ENCODE results near the gene CHAD. TPM values are rescaled to one million over a fixed set of nuclear protein-coding genes. Genes with fewer than 3 reads are reported as not detected.
"Not testable (repeated sequence)": the region's sequence is repeated elsewhere in the genome, so short reads cannot be mapped to it uniquely, and the experiment has no call there.

Gene CHAD
- total RNA-seq, 1 experiment from 2014 or later: not detected

DNA sequence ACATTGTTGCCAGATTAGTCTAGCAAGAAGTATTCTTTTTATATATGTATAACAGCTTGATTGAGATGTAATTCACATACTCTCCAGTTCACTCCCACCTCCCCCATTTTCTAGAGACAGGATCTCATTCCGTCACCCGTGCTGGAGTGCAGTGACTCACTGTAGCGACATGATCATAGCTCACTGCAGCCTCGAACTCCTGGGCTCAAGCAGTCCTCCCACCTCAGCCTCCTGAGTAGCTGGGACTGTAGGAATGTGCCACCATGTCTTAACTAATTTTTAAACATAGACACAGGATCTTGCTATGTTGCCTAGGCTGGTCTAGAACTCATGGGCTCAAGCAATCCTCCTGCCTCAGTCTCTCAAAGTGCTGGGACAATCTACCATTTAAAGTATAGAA is 6.7 kb upstream of the CHAD start:
- DNase-seq (ENCODE audit: low read depth): no peak

DNA sequence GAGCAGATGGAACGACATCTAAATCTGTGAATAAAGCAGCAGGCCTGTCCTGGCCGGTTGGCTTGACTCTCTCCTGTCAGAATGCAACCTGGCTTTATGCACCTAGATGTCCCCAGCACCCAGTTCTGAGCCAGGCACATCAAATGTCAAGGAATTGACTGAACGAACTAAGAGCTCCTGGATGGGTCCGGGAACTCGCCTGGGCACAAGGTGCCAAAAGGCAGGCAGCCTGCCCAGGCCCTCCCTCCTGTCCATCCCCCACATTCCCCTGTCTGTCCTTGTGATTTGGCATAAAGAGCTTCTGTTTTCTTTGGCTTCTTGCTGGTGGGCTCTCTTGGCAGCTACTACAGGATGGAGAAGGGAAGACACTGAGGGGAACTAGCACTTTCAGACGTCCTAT is 5.8 kb upstream of the CHAD start:
- DNase-seq (ENCODE audit: low read depth): no peak

DNA sequence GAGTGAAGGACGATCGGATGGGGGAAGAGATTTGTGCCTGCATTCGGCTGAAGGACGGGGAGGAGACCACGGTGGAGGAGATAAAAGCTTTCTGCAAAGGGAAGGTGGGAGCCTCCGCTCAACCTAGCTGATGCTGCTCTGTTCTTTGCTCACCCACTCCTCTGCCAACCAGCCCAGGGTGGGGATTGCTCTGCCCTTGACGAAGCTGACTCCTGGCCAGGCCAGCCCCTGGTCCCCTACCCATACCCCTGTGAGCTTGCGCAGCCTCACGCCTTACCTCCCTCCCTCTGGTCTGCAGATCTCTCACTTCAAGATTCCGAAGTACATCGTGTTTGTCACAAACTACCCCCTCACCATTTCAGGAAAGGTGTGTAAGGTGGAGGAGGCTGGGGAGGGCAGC is 5.2 kb upstream of the CHAD start:
- no peak for DNase-seq (ENCODE audit: low read depth)

DNA sequence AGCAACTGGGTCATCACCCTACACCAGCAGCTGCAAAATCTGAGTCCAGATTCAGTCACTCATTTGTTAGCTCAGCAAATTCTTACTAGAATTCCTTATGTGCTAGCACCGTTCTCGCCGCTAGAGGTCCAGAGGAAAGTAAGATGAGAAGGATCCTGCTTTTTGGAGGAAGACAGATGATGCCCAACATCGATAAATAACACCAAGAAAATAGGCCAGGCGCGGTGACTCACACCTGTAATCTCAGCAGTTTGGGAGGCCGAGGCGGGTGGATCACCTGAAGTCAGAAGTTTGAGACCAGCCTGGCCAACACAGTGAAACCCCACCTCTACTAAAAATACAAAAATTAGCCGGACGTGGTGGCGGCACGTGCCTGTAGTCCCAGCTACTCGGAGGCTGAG is 4.1 kb upstream of the CHAD start:
- not testable (repeated sequence) for DNase-seq (ENCODE audit: low read depth)

DNA sequence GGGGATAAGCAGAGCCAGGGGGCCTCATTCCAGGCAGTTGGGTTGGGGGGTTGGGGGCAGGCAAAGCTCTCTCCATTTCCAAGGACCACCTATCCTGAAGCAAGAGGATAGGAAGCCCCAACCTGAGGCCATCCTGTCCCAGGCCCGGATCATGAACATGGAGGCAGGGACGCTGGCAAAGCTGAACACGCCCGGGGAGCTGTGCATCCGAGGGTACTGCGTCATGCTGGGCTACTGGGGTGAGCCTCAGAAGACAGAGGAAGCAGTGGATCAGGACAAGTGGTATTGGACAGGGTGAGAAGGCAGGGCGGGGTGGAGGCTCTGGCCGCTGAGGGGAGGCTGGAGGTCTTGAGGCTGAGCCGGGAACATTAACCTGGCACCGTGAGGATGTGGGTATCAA is 3.6 kb upstream of the CHAD start:
- DNase-seq (ENCODE audit: low read depth): no peak

DNA sequence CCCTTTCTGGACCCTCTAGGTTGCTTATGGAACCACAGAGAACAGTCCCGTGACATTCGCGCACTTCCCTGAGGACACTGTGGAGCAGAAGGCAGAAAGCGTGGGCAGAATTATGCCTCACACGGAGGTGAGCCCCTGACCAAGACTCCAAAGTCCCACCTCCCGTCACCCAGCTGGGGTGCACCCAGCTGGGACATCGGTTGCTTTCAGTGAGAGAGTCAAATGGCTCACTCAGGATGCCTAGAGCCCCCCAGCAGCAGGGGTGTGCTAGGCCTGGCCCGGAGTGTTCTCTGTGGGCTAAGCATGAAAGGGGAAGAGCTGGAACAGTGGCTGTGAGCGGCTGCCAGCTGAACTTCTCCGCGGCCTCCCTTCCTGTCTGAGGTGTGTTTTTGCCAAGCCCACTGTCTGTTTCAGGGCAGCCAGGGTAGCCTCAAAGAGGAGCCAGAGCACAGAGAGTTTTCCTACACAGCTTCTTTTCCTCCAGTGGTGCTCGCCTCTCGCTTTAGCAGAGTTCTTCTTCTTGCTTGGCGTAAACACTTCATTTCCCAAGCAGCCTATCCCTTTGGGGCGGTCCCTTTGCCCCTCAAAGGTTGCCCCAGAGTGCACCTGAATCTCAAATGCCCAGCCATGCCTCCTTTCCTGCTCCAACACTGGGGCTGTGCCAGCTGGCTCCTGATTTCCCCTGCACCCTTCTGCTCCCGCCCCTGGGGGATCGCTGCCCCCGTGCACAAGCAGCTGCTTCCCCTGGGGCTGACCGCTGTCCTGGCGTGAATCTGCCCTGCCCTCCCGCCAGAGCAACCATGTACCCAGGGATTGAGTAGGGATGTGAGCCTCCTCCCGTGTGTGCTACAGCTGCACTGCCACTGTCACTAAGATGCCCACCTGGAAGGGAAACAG is 2.6 kb upstream of the CHAD start:
- DNase-seq (ENCODE audit: low read depth): no peak

DNA sequence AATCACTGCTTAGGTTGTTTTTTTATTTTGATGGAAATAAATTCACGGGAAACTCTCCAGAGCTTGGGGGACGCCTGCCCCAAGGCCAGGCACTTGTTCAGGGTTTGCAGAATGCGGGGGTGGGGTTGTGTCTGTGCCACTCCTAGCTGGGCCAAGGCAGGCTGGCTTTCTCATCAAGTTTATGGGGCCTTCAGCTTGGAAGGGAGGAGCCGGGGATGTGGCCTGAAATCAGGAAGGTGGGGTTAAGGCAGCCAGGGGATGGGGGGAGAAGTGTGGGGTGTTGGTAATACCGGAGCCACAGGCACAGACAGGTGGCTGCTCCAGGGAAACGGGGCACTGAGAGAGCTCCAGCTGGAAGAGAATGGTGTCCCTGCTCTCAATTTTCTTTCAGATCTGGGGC is 1.7 kb upstream of the CHAD start:
- no peak for DNase-seq (ENCODE audit: low read depth)

DNA sequence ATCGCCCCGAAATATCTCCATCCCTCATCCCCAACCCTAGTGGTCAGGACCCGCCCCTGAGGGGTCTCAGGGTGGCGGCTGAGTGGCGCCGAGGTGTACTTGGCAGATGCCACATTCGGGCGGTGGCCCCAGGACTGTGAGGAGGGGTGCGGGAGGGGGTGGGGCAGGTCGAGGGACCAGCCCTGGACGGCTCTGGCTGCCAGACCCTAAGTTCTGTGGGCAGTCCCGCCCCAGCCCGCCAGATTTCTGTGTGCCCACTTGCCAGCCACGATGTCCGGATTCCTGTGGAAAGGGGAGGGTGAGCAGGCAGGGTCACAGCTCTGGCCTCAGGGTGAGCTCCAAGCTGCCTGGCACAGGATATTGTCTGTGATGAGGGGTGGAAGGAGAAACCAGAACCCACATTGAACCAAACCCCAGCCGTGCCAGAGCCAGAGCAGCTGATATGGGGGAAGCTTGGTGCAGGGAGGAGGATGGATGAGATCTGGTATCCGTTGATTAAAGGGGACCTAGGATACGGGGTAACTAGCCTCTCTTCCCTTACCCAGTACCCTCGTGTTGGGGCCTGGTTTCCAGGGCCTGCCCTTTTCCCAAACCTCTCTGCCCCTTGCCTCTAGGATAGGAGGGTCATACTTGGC is 1.1 kb upstream of the CHAD start:
- no peak for DNase-seq (ENCODE audit: low read depth)

DNA sequence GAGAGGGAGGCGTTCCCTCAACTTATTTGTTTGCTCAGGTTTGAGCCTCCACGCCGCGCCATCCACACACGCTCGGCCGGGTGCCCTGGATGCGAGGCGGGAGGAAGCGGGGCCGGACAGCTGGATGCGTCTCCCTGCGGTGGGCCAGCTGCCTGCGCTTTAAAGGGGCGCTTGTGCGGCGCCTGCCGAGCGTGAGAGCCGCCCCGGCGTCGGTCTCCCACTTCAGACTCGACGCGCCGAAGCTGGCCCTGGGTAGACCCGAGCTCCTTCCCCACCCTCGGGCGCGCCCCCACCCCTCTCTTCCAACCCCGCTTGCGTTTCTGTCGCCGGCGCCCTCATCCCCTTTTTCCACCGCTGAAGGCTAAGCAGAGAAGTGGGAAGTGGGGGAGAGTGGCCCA is 527 bp upstream of the CHAD start:
- no peak for DNase-seq (ENCODE audit: low read depth)

DNA sequence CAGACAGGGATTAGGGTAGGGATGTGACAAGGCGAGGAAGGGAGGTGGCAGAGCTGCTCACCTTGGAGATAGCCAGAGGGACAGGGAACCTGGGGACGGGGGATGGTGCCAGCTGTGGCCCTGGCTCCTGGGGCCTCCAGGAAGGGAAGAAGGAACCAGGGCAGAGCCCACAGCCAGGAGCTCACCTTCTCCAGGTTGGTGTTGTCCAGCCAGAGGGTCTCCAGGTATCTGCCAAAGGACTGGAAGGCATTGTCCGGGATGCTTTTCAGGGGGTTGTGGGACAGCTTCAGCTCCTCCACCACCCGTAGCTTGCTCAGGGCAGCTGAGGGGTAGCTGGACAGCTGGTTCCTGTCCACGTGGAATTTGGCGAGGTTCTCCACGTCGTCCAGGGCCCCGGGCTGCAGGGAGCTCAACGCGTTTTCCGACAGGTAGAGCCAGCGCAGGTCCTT is 801 bp downstream of the CHAD start:
- no peak for DNase-seq (ENCODE audit: low read depth)

DNA sequence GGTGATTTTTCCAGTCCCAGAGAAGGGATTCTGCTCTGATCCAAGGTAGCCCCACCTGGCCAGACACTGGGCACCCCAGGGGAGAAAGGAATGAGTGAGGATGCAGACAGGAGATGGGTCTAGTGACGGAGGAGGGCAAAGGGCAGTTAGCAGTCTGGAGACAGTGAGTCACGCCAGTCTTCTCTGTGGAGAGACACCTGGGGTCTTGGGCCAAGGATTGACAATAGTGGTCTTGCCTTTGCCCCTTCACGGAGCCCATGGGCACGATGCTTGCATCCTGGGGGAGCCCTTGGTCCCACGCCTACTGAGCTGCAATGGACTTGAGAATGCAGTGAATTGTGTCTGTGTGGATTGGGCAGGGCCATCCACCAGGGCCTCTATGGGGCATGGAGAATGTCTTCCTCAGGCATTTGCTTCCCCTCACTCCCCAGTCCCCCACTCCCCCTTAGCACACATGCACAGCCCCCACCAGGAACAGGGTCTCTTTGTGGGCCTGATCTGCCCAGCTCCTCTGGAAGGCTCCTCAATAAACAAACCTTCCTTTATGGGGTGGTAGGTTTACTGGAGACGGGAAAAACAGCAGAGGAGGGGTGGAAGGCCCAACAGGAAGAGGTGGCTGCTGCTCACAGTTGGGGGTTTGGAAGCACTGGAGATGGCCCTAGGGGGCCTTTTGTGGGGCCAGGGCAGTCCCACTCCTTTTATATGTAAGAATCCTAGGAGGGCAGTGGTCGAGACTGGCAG is 1.4 kb downstream of the CHAD start:
- no peak for DNase-seq (ENCODE audit: low read depth)

DNA sequence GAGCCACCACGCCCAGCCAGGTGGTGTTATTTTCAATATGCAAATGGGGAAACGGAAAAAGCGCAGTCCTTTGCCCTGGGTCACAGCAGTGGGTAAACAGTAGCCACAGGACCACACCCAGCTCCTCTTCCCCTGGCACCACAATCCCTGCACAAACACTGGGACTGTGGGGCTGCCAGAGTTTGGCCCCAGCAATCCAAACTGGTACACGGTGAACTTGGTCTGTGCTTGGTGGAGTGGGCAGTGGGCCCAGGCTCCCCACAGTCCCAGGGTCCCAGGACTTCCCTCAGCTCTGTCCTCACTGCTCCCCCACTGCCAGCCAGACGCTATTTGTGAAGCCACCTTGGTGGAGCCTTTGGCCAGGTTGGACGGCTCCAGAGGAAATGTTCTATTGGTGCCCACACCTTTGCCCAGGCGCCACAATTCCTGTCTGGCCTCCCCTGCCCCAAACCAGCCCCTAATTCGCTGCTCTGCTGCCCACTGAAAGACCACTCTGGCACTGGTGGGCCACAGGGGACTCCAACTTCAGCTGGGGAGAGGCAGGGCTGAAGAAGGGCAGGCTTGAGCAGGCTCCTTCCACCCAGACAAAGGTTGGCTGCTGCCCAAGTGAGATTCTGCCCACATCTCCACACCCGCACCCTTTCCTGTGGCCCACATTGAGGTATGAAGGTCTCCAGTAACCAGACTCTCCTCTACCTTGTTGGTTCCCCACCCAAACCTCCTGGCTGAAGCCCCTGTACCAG is 2.1 kb downstream of the CHAD start:
- no peak for DNase-seq (ENCODE audit: low read depth)

DNA sequence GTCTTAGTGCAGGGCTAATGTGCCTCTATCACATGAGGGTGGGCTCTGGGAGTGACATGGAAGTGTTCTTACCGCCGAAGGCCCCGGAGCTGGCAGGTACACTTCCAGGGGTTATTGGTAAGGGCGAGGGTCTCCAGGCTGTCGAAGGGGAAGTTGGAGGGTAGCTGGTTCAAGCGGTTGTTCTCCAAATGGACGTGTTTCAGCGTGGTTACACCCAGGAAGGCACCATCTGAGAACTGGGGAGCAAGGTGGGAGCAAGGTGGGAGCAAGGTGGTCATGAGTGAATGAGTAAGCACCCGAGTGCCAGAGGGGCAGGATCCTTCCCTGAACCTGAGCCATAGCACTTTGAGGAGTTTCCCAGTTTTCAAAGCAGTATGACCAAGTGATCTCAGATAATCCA is 3.0 kb downstream of the CHAD start:
- no peak for DNase-seq (ENCODE audit: low read depth)

DNA sequence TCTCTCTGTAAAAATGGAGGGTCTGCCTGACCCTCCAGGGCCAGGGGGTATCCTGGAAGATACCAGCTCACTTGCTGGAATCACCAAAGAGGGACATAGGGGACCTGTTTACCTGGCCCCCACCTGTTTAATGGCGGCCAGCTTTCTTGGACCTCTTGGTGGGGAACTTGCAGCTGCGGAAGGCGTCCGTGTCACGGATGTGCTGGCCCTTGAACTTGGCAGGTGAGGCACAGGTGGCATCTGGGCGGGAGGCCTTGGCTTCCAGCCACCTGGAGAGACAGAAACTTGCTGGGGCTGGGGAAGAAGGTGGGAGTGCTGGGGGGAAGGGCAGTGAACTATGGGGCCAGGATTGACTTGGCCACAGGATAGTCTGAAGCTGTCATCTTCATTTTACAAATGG is 3.5 kb downstream of the CHAD start:
- no peak for DNase-seq (ENCODE audit: low read depth)

DNA sequence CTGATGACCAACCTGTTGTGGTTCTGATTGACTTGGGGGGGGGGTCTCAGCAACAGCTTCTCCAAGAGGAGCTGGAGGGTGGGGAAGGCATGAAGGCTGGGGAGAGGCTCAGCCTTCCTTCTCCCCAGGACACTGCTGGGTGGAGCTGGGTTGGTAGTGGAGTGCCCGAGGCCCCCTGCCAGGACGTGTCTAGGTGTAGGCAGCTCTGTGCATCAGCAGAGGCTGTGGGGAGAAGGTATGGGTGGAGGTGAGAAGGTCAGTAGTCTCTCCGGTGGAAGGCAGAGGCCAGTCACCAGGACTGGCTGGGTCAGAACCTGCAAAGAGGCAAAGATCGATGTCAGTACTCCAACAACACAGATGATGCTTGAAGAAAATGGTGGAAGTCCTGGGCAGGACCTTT is 3.9 kb downstream of the CHAD start:
- DNase-seq (ENCODE audit: low read depth): no peak

DNA sequence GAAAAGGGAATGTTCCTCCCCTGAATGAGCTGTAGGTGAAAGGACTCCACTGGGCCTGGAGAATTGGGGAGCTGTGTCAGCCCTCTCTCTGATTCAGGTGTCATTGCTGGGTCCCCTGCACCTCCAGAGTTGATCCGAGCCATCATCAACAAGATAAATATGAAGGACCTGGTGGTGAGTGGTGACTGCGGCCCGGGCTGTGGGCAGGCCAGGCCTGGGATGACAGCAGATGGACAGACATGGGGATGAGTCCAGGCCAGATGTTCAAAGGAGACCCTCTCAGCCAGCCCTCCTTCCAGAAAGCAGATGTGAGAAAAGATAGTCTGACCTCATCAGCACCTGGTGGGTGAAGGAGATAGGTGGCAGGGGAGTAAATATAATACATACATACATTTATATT is 4.6 kb downstream of the CHAD start:
- no peak for DNase-seq (ENCODE audit: low read depth)

DNA sequence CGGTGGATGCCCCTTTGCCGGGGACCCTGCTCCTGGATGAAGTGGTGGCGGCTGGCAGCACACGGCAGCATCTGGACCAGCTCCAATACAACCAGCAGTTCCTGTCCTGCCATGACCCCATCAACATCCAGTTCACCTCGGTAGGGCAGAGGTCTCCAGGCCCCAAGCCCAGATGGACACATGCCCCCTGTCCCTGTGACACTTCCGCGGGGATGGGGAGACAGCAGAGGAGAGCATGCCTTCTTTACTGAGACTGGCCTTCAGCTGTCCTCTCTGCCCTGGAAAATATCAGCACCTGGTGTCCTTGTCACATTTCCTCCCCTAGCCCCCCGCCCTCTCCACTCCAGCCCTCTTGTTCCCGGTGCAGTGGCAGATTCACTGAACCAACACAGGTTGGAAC is 6.2 kb downstream of the CHAD start:
- DNase-seq (ENCODE audit: low read depth): no peak

DNA sequence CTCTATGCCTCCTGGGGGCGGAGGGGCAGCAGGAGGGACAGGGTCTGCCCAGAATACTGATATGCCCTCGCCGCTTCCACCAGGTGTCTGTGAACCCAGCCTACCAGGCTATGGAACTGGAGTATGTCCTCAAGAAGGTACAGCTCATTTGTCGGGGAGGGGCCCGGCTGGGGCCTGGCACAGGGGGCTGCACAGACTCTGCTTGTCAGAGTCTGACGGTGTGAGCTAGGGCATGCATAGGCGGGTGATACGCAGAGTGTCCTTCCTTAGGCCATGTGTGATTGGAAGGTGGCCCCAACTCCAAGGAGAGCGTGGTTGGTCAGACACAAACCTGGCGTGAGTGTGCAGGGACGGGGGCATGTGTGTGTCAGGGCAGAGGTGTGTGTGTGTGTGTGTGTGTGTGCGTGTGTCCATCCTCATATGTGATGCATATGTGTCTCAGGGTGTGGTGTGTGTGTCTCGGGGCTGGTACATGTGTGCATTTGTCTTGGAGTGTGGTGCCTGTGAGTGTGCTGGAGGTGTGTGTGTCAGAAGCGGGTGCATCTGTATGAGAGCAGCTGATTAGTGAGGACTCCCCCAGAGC is 7.0 kb downstream of the CHAD start:
- no peak for DNase-seq (ENCODE audit: low read depth)

DNA sequence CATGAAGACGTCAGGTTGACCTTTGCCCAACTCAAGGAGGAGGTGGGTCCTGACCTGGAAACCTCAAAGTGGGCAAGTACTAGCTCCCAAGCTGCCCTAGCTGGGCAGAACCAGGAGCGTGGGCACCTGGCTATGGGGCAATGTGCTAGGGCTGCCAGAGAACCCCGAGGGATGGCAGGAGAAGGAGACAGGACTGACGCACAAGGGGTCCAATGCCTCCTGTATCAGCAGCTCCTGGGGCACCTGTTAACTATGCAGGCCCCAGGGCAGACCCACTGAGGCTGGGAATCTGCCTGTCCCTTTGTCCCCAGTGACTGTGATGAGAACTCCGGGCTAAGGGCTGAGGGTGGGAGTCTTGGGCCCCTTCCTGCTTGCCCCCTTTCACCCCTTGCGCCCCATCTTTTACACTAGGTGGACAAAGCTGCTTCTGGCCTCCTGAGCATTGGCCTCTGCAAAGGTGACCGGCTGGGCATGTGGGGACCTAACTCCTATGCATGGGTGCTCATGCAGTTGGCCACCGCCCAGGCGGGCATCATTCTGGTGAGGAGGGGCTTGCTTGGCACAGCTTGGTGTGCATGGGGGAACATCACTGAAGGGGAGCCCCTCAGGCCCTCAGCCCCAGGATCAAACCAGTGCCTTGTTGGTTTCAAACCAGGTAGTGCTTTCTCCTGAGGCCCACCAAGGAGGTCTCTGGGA is 7.7 kb downstream of the CHAD start:
- DNase-seq (ENCODE audit: low read depth): no peak

DNA sequence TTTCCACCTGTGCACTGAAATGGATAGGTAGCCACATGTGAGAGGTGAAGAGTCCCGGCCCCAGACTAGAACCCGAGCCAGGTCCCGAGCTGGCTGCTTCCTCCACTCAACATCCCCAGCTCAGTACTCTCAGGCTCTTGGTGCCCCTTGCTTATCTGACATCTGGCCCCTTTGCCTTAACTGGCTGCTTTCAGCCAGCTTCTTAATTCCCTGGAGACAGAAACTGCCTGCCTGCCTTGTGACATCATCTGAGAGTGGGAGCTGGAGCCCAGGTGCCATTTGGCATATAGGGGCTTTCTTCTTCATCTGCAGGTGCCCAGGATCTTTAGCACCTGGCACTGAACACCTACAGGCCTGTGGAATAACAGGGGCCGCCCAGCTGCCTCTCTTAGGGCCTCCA is 8.9 kb downstream of the CHAD start:
- no peak for DNase-seq (ENCODE audit: low read depth)
